Peyer's patch (tissue), 4 donors: ENCODE measurements around the gene CCDC85C.

Experiments used
- POLR2A ChIP-seq, 2 donors: fragments of 450-650 bp; IDR thresholded peaks; one replicate each; pipeline ENCODE4 v1.5.1; 2017; ENCODE audit warnings: antibody characterized with exemption in 2 of 2, mild to moderate bottlenecking in 2 of 2, moderate library complexity in 2 of 2
- TF ChIP-seq, protein P1 (sequence below), 6 experiments: fragments of 450-650 bp in 4 of 6; fragments of 200-600 bp in 2 of 6; sonication (generic) in 1 of 6; IDR thresholded peaks; one replicate each; pipeline ENCODE4 v1.5.1; 2017 to 2019; ENCODE audit warnings: antibody characterized with exemption in 6 of 6, mild to moderate bottlenecking in 3 of 6, moderate library complexity in 1 of 6

DNA sequence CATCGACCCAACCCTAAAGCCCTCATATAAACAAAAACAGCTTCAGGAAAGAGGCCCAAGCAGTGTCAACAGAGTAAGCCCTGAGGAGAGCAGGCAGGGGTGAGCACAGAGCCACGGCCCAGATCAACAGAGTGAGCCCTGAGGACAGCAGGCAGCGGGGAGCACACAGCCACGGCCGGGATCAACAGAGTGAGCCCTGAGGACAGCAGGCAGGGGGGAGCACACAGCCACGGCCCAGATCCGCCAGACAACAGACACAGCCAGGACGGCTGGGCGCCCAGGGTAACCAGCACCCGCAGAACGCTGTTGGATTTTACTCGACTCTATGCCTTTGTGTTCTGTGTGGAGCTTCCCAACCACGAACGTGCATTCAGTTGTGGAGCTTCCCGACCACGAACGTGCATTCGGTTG is 15.0 kb downstream of the CCDC85C start:
- TF ChIP-seq, protein P1, sequence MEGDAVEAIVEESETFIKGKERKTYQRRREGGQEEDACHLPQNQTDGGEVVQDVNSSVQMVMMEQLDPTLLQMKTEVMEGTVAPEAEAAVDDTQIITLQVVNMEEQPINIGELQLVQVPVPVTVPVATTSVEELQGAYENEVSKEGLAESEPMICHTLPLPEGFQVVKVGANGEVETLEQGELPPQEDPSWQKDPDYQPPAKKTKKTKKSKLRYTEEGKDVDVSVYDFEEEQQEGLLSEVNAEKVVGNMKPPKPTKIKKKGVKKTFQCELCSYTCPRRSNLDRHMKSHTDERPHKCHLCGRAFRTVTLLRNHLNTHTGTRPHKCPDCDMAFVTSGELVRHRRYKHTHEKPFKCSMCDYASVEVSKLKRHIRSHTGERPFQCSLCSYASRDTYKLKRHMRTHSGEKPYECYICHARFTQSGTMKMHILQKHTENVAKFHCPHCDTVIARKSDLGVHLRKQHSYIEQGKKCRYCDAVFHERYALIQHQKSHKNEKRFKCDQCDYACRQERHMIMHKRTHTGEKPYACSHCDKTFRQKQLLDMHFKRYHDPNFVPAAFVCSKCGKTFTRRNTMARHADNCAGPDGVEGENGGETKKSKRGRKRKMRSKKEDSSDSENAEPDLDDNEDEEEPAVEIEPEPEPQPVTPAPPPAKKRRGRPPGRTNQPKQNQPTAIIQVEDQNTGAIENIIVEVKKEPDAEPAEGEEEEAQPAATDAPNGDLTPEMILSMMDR (IDR thresholded peaks at IDR 0.05): no peak
- TF ChIP-seq POLR2A (IDR thresholded peaks at IDR 0.05): no peak
